Gastrocnemius medialis (tissue), 4 donors: ENCODE data around the gene ARMC2.

Experiments
- POLR2A ChIP-seq, 2 donors: fragments of 450-650 bp; IDR thresholded peaks; one replicate each; pipeline ENCODE4 v1.6.1; 2017; ENCODE audit warnings: antibody characterized with exemption in 2 of 2, mild to moderate bottlenecking in 2 of 2, moderate library complexity in 2 of 2
- TF ChIP-seq, protein P1 (sequence below), 5 experiments: fragments of 450-650 bp in 3 of 5; fragments of 200-600 bp in 2 of 5; sonication (generic) in 2 of 5; IDR thresholded peaks in 4 of 5; conservative IDR thresholded peaks in 1 of 5; 1 replicate in 4 of 5; 2 replicates in 1 of 5; pipeline ENCODE4 v1.5.1; 2016 to 2019; ENCODE audit warnings: antibody characterized with exemption in 5 of 5, mild to moderate bottlenecking in 3 of 5, moderate library complexity in 3 of 5

DNA sequence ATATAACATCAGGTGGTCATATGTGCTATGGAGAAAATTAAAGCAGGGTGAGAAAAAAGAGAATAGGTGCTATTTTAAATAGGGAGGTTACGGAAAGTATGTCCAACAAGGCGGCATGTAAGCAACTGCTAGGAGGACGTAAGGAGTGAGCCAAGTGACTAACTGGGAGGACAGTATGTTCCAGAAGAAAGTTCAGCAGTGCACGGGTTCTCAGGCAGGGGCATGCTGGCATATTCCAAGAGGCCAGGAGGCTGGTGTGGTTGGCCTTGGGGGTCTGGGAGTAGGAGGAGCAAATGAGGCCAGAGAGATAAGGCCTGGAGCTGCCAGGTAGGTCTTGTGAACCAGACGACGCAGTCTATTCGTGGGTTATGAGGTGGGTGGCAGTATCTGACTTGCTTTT lies 112.4 kb downstream of the ARMC2 start:
- TF ChIP-seq POLR2A (IDR thresholded peaks at IDR 0.05) = no peak
- TF ChIP-seq, protein P1, sequence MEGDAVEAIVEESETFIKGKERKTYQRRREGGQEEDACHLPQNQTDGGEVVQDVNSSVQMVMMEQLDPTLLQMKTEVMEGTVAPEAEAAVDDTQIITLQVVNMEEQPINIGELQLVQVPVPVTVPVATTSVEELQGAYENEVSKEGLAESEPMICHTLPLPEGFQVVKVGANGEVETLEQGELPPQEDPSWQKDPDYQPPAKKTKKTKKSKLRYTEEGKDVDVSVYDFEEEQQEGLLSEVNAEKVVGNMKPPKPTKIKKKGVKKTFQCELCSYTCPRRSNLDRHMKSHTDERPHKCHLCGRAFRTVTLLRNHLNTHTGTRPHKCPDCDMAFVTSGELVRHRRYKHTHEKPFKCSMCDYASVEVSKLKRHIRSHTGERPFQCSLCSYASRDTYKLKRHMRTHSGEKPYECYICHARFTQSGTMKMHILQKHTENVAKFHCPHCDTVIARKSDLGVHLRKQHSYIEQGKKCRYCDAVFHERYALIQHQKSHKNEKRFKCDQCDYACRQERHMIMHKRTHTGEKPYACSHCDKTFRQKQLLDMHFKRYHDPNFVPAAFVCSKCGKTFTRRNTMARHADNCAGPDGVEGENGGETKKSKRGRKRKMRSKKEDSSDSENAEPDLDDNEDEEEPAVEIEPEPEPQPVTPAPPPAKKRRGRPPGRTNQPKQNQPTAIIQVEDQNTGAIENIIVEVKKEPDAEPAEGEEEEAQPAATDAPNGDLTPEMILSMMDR (IDR thresholded peaks at IDR 0.05 in 4 of 5, conservative IDR thresholded peaks at IDR 0.05 in 1 of 5) = no peak
